ENCODE measurements around the gene SLC5A10. TPM values are rescaled to one million over a fixed set of nuclear protein-coding genes. Genes with fewer than 3 reads are reported as not detected.

The SLC5A10 gene
- polyA plus RNA-seq, 1 donor from 2014 or later: 0.79 TPM

GRCh38 chr17:19005137-19005773 is 53.3 kb downstream of the SLC5A10 start:
- H3K36me3 Mint-ChIP-seq: no peaks in the 10 kb centered on the region
- H3K4me3 Mint-ChIP-seq: peak overlapping the region; percentile 76 to 85 (median 82)
- H3K4me1 Mint-ChIP-seq: peaks cover 15 to 24% (median 22%) of the 10 kb centered on the region in 3 donors
- peak overlapping the region in 2 of 3 donors; percentile 82 to 85 for H3K27ac Mint-ChIP-seq
- H3K27me3 Mint-ChIP-seq: no peaks in the 10 kb centered on the region
- no peaks in the 10 kb centered on the region for H3K9me3 Mint-ChIP-seq

DNA sequence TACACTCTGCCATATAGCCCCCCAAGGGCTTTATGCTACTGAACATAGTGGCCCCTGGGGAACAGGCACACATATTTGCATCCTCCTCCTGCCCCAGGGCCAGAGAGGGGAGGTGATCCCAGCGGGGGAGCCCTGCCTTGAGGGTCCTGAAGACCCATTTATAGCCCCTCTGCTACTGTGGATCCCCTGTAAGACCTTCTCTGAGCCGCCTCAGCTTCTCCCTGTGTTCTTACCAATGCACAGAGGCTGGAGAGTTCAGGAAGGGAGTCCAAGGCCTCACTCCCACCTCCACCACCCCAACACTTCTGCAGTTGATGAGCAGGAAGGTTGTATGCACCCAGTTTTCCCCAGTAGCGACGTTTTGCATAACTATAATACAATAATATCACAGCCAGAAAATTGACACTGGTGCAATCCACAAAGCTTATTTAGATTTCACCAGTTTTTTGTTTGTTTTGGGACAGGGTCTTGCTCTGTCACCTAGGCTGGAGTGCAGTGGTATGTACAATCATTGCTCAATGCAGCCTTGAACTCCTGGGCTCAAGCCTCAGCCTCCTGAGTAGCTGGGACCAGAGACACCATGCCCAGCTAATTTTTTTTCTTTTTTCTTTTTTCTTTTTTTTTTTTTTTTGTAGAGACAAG is 53.9 kb downstream of the SLC5A10 start:
- peak overlapping the region in 3 of 4 donors; percentile 81 to 84 (median 84) for H3K4me3 Mint-ChIP-seq
- H3K9me3 Mint-ChIP-seq: no peaks in the 10 kb centered on the region
- H3K4me1 Mint-ChIP-seq: peaks cover 15 to 24% (median 19%) of the 10 kb centered on the region in 3 donors
- H3K27ac Mint-ChIP-seq: peak overlapping the region; percentile 80 to 85 (median 85)
- no peaks in the 10 kb centered on the region for H3K36me3 Mint-ChIP-seq
- H3K27me3 Mint-ChIP-seq: no peaks in the 10 kb centered on the region

DNA sequence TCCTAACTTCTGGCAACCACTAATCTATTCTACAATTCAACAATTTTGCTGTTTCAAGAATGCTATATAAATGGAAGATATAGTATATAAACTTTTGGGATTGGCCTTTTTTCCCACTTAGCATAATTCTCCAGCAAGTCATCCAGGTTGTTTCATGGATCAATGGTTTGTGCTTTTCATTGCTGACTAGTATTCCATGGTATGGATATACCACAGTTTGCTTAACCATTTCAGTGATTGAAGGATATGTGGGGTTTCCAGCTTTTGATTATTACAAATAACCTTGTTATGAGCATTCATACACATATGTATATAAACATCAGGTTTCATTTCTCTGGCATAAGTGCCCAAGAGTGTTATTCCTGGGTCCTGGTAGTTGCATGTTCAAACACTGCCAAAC is 54.7 kb downstream of the SLC5A10 start:
- peak overlapping the region in 1 of 3 donors; percentile 34 for H3K27ac Mint-ChIP-seq
- peak overlapping the region in 1 of 4 donors; percentile 81 for H3K4me3 Mint-ChIP-seq
- H3K9me3 Mint-ChIP-seq: no peaks in the 10 kb centered on the region
- H3K27me3 Mint-ChIP-seq: no peaks in the 10 kb centered on the region
- H3K4me1 Mint-ChIP-seq: peaks cover 11 to 19% (median 16%) of the 10 kb centered on the region in 3 donors
- H3K36me3 Mint-ChIP-seq: no peaks in the 10 kb centered on the region

GRCh38 chr17:19009970-19010369 is 58.0 kb downstream of the SLC5A10 start:
- Mint-ChIP-seq H3K36me3 (no peaks in the 10 kb centered on the region), H3K4me3 (no peak overlapping the region), H3K27ac (peak overlapping the region in 1 of 3 donors; percentile 70), H3K9me3 (no peaks in the 10 kb centered on the region), H3K4me1 (peaks cover 2 to 5% (median 3%) of the 10 kb centered on the region in 3 donors), H3K27me3 (no peaks in the 10 kb centered on the region)

GRCh38 chr17:19010729-19011505 is 59.0 kb downstream of the SLC5A10 start:
- Mint-ChIP-seq H3K27me3 (no peaks in the 10 kb centered on the region), H3K36me3 (no peaks in the 10 kb centered on the region), H3K4me1 (peaks cover 2 to 4% (median 2%) of the 10 kb centered on the region in 3 donors), H3K9me3 (no peaks in the 10 kb centered on the region), H3K4me3 (no peak overlapping the region), H3K27ac (no peak overlapping the region)

DNA sequence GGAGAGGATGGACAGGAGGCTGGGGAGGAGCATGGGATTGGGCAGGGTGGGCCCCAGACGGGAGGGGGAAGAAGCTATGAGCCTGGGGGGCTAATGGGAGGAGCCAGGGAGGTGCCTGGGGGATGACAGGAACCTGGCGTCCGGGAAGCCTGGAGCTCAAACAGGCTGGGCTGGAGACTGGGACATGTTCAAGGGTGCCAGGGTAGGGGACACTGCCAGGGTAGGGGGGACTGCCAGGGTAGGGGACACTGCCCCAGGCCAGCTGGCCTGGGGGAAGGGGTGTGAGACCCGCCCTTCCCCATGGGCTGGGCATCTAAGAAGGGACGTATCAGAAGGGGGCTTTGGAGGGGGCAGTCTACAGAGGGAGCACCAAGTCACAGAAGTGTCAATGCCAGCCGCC is 59.6 kb downstream of the SLC5A10 start:
- Mint-ChIP-seq H3K27me3 (no peaks in the 10 kb centered on the region), H3K4me1 (peaks cover 0 to 5% (median 0%) of the 10 kb centered on the region in 3 donors), H3K9me3 (no peaks in the 10 kb centered on the region), H3K27ac (no peak overlapping the region), H3K36me3 (no peaks in the 10 kb centered on the region), H3K4me3 (no peak overlapping the region)

- H3K4me1 Mint-ChIP-seq: peaks cover 0 to 5% (median 0%) of the 10 kb centered on the region in 3 donors
- no peak overlapping the region for H3K4me3 Mint-ChIP-seq
- H3K9me3 Mint-ChIP-seq: no peaks in the 10 kb centered on the region
- no peak overlapping the region for H3K27ac Mint-ChIP-seq
- no peaks in the 10 kb centered on the region for H3K27me3 Mint-ChIP-seq
- no peaks in the 10 kb centered on the region for H3K36me3 Mint-ChIP-seq
These were observed 60.5 kb downstream of the SLC5A10 start for GRCh38 chr17:19012171-19013080.

- Mint-ChIP-seq H3K27ac (no peak overlapping the region), H3K9me3 (no peaks in the 10 kb centered on the region), H3K27me3 (no peaks in the 10 kb centered on the region), H3K4me1 (peaks cover 0 to 5% (median 0%) of the 10 kb centered on the region in 3 donors), H3K4me3 (no peak overlapping the region), H3K36me3 (no peaks in the 10 kb centered on the region)
These were observed 61.3 kb downstream of the SLC5A10 start for GRCh38 chr17:19013226-19013625.

DNA sequence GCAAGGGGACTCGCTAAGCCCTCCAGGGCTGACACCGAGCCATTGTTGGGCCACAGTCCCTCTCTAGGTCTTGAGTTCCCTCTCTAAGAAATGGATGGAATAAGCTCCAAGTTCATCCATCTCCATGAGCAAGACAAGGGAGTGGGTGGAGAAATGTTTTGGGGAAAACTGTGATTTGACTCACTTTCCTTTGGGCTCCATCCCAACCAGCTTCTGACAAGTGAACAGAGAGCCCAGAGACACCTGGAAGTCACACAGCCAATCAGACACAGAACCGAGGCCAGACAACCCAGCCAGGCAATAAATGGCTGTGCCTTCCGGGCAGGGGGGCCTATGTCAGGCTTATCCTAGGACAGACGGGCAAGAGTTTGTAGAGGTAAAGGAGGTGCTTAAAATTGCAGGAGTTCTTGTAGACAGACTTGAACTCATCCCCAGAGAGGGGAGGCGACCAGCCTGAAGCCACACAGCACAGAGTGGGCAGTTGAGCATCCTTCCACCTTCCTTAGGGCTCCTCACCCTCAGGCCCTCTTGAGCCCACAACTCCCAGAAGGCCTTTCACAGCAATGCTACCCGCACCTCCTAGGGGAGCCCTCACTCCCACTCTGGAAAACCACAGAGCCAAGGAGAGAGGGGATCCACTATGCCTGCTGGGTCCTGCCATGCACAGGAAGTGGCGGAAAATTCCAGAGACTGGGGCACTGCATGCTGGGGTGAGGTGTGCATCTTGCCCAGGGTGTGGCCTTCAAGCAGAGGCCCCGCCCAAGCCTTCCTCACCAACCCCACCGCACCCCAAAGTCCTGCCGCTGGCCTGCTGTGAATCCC is 62.1 kb downstream of the SLC5A10 start:
- Mint-ChIP-seq H3K4me3 (no peak overlapping the region), H3K27me3 (no peaks in the 10 kb centered on the region), H3K9me3 (no peaks in the 10 kb centered on the region), H3K4me1 (peaks cover 4 to 8% (median 4%) of the 10 kb centered on the region in 3 donors), H3K36me3 (no peaks in the 10 kb centered on the region), H3K27ac (no peak overlapping the region)

DNA sequence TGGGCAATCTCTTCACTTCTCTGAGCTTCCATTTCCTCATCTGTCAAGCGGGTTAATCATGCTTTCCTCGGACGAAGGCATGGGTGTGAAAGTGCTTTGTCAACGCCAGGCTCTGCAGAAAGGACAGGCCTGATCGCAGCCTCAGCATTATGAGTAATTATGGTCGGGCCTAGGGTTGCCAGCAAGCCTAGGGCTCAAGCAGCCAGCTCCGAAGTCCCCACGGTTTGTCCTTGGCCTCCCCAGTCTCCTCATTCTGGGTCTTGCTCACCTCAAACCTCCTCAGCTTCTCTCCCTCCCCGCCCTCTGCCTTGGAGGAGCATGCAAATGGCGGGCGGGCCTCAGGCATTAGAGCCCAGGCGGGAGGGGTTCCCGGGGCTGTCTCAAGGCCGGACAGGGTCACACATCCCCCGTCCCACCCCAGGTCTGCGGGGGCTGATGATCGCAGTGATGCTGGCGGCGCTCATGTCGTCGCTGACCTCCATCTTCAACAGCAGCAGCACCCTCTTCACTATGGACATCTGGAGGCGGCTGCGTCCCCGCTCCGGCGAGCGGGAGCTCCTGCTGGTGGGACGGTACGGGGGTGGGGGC is 62.8 kb downstream of the SLC5A10 start:
- H3K27me3 Mint-ChIP-seq: no peaks in the 10 kb centered on the region
- no peak overlapping the region for H3K4me3 Mint-ChIP-seq
- no peaks in the 10 kb centered on the region for H3K9me3 Mint-ChIP-seq
- peaks cover 5 to 11% (median 7%) of the 10 kb centered on the region in 3 donors for H3K4me1 Mint-ChIP-seq
- H3K36me3 Mint-ChIP-seq: no peaks in the 10 kb centered on the region
- no peak overlapping the region for H3K27ac Mint-ChIP-seq

GRCh38 chr17:19015428-19015827 is 63.5 kb downstream of the SLC5A10 start:
- no peaks in the 10 kb centered on the region for H3K36me3 Mint-ChIP-seq
- H3K27me3 Mint-ChIP-seq: no peaks in the 10 kb centered on the region
- H3K9me3 Mint-ChIP-seq: no peaks in the 10 kb centered on the region
- peak overlapping the region in 2 of 3 donors; percentile 70 to 84 for H3K27ac Mint-ChIP-seq
- H3K4me1 Mint-ChIP-seq: peaks cover 7 to 11% (median 9%) of the 10 kb centered on the region in 3 donors
- no peak overlapping the region for H3K4me3 Mint-ChIP-seq

DNA sequence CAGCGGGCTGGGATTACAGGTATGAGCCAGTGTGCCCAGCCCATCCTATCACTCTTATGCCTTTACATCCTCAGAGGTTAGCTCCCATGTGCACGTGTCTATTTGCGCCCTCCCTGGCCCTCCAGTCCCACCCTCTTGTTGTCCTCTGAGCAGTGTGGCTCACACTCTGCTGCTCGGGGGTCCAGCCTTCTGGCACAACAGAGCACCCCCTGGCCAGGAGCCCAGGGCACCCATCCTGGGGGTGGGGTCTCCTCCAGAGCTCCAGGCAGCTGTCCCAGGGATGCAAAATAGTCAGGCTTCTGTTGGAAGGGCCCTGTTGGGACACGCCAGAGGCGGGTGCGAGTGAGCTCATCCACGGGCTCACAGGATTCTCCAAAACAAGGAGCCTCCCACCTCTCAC is 64.3 kb downstream of the SLC5A10 start:
- Mint-ChIP-seq H3K27me3 (no peaks in the 10 kb centered on the region), H3K36me3 (peaks cover 3% of the 10 kb centered on the region), H3K4me3 (peak overlapping the region in 1 of 4 donors; percentile 31), H3K9me3 (no peaks in the 10 kb centered on the region), H3K4me1 (peaks cover 7 to 13% (median 9%) of the 10 kb centered on the region in 3 donors), H3K27ac (peak overlapping the region in 1 of 3 donors; percentile 70)

GRCh38 chr17:19016881-19017280 is 64.9 kb downstream of the SLC5A10 start:
- peak overlapping the region in 2 of 3 donors; percentile 48 to 76 for H3K27ac Mint-ChIP-seq
- peaks cover 3% of the 10 kb centered on the region for H3K36me3 Mint-ChIP-seq
- H3K9me3 Mint-ChIP-seq: no peaks in the 10 kb centered on the region
- no peaks in the 10 kb centered on the region for H3K27me3 Mint-ChIP-seq
- peaks cover 7 to 13% (median 9%) of the 10 kb centered on the region in 3 donors for H3K4me1 Mint-ChIP-seq
- peak overlapping the region in 1 of 4 donors; percentile 54 for H3K4me3 Mint-ChIP-seq
